HEK293T (cell line): Measurements from ENCODE around the gene TYRO3.
A peak's percentile ranks its signal among the peaks of the same experiment; 100 is the strongest.

Source experiments
- CTCF ChIA-PET: fragments of 350-600 bp; formaldehyde crosslinking; extraction: SDS; loops from one replicate; lab custom pipeline; 2021; ENCODE audit warnings: antibody characterized with exemption, inconsistent platforms; lab: Yijun Ruan, JAX
- POLR2A ChIA-PET: fragments of 350-600 bp; formaldehyde crosslinking; extraction: SDS; loops from one replicate; lab custom pipeline; 2020; ENCODE audit warnings: antibody characterized with exemption, inconsistent platforms; lab: Yijun Ruan, JAX
- DNase-seq: peaks from one replicate; pipeline ENCODE4 v3.0.0; 2012; ENCODE audit warnings: mixed read lengths; ENCODE audit errors: extremely low spot score
- ARNT ChIP-seq: fragments of 450-650 bp; IDR thresholded peaks from 2 replicates; pipeline ENCODE4 v1.6.1; 2017; ENCODE audit warnings: mild to moderate bottlenecking
- BHLHE40 ChIP-seq: fragments of 450-650 bp; IDR thresholded peaks from 2 replicates; pipeline ENCODE4 v1.6.1; 2016; ENCODE audit warnings: mild to moderate bottlenecking, moderate library complexity, borderline replicate concordance
- CTBP1 ChIP-seq: fragments of 450-650 bp; IDR thresholded peaks from 2 replicates; pipeline ENCODE4 v1.6.1; 2016; ENCODE audit warnings: borderline replicate concordance
- ELF4 ChIP-seq: fragments of 450-650 bp; IDR thresholded peaks from 2 replicates; pipeline ENCODE4 v1.6.1; 2017; ENCODE audit warnings: antibody characterized with exemption
- FOXA1 ChIP-seq: fragments of 450-650 bp; IDR thresholded peaks from 2 replicates; pipeline ENCODE4 v1.6.1; 2016; ENCODE audit warnings: mild to moderate bottlenecking
- FOXK2 ChIP-seq: fragments of 450-650 bp; IDR thresholded peaks from 2 replicates; pipeline ENCODE4 v1.6.1; 2016; ENCODE audit warnings: mild to moderate bottlenecking
- FOXM1 ChIP-seq: fragments of 450-650 bp; IDR thresholded peaks from 2 replicates; pipeline ENCODE4 v1.6.1; 2017; ENCODE audit warnings: mild to moderate bottlenecking, borderline replicate concordance
- HDGF ChIP-seq: fragments of 450-650 bp; IDR thresholded peaks from 2 replicates; pipeline ENCODE4 v1.6.1; 2017; ENCODE audit warnings: antibody characterized with exemption, borderline replicate concordance
- L3MBTL2 ChIP-seq: fragments of 450-650 bp; conservative IDR thresholded peaks from 2 replicates; pipeline ENCODE4 v1.6.1; 2016; ENCODE audit warnings: mild to moderate bottlenecking
- LEF1 ChIP-seq: fragments of 450-650 bp; IDR thresholded peaks from 2 replicates; pipeline ENCODE4 v1.6.1; 2017; ENCODE audit warnings: mild to moderate bottlenecking, borderline replicate concordance
- NFRKB ChIP-seq: fragments of 450-650 bp; IDR thresholded peaks from 2 replicates; pipeline ENCODE4 v1.6.1; 2016; ENCODE audit warnings: mild to moderate bottlenecking, moderate library complexity
- PKNOX1 ChIP-seq: fragments of 450-650 bp; IDR thresholded peaks from 2 replicates; pipeline ENCODE4 v1.6.1; 2016
- SP1 ChIP-seq: fragments of 450-650 bp; IDR thresholded peaks from 2 replicates; pipeline ENCODE4 v1.6.1; 2017
- SUZ12 ChIP-seq: fragments of 450-650 bp; IDR thresholded peaks from 2 replicates; pipeline ENCODE4 v1.6.1; 2016; ENCODE audit warnings: mild to moderate bottlenecking
- TARDBP ChIP-seq: fragments of 450-650 bp; IDR thresholded peaks from 2 replicates; pipeline ENCODE4 v1.6.1; 2016
- ZNF384 ChIP-seq: fragments of 450-650 bp; IDR thresholded peaks from 2 replicates; pipeline ENCODE4 v1.6.1; 2016

Gene TYRO3

GRCh38 chr15:41512940-41513505 lies 46.0 kb upstream of the TYRO3 start:
- TF ChIP-seq FOXA1 (no peak), ZNF384 (no peak), NFRKB (no peak), ELF4 (no peak), CTBP1 (no peak), LEF1 (no peak)
- CTCF ChIA-PET, result no interaction called here
- POLR2A ChIA-PET, result interaction anchor here (1.1 to 1.7 kb wide), 2 partner anchors 20 to 47 kb away, joined by 3 to 6 read pairs; partner anchors contain the start of gene ITPKA
- peak; percentile 23 for DNase-seq

GRCh38 chr15:41513506-41514227 lies 45.3 kb upstream of the TYRO3 start, which contains the start of gene LTK:
Gene LTK (minus strand): TSS chr15:41513827. CDS start chr15:41513709, 118 bp downstream.
- ChIA-PET POLR2A (interaction anchor here (1.1 to 1.7 kb wide), 2 partner anchors 21 to 48 kb away, joined by 3 to 6 read pairs; partner anchors contain the start of gene ITPKA), CTCF (no interaction called here)
- no peak for TF ChIP-seq HDGF
- no peak for TF ChIP-seq PKNOX1
- no peak for TF ChIP-seq ELF4
- TF ChIP-seq BHLHE40, result no peak
- TF ChIP-seq SP1, result no peak
- no peak for TF ChIP-seq SUZ12
- no peak for TF ChIP-seq TARDBP
- no peak for TF ChIP-seq ARNT
- TF ChIP-seq L3MBTL2, result no peak
- no peak for TF ChIP-seq LEF1
- no peak for TF ChIP-seq FOXM1
- DNase-seq, result peak; percentile 69

GRCh38 chr15:41517895-41518449 lies 41.0 kb upstream of the TYRO3 start:
- TF ChIP-seq TARDBP, result no peak
- no peak for TF ChIP-seq ELF4
- no peak for TF ChIP-seq ZNF384
- TF ChIP-seq LEF1, result no peak
- TF ChIP-seq BHLHE40, result no peak
- TF ChIP-seq ARNT, result no peak
- no peak for TF ChIP-seq CTBP1
- TF ChIP-seq SUZ12, result no peak
- TF ChIP-seq PKNOX1, result no peak
- no peak for TF ChIP-seq FOXM1
- no peak for TF ChIP-seq FOXA1
- TF ChIP-seq HDGF, result no peak
- no peak for TF ChIP-seq L3MBTL2
- TF ChIP-seq NFRKB, result no peak
- ChIA-PET POLR2A (interaction anchor here (1.3 kb wide), 1 partner anchor 27 kb away, joined by 3 read pairs; the partner anchor contains the start of gene RPAP1), CTCF (no interaction called here)
- DNase-seq, result no peak

DNA sequence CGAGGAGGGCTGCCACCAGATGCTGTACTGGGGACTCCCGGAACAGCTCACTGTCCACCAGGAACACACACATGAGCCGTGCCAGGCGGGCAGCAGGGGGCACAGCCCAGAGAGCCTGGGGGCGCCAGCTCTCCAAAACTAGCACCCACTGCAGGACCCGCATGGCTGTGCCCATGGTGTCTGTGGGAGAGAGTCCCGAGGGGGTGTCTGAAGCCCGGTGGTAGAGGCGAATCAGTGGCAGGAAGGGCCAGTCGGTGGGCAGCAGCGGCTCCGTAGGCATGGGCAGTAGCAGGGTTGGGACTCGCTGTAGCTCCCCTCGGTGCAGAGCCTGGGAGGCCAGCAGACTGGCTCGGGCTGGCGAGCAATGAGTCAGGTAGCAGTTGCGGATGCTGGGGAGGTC lies 38.4 kb upstream of the TYRO3 start:
- TF ChIP-seq BHLHE40 (no peak), CTBP1 (no peak), L3MBTL2 (no peak), NFRKB (no peak), SUZ12 (no peak), FOXA1 (no peak), ZNF384 (no peak)
- DNase-seq, result no peak
- ChIA-PET POLR2A (interaction anchor here (0.7 kb wide), 1 partner anchor 28 kb away, joined by 3 read pairs; no protein-coding TSS in a partner anchor), CTCF (no interaction called here)

DNA sequence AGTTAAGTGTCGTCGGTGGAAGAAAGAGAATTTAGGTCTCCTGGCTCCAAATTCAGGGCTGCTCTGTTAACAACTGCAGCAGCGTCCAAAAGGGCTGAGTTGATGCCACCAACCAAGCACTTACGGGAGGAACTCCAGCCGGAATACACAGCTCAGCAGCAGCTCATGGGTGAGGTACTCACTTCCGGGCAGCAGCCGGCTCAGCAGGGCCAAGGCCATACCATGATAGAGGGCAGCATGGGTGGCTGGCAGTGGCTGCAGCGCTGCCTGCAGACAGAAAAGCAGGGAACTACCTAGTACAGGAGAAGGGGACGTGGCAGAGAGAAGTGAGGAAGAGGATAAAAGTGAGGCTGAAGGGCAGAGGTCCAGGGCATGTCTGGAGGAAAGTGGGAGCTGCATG lies 37.4 kb upstream of the TYRO3 start:
- no peak for TF ChIP-seq SUZ12
- TF ChIP-seq TARDBP, result no peak
- no peak for TF ChIP-seq BHLHE40
- no peak for TF ChIP-seq PKNOX1
- no peak for TF ChIP-seq HDGF
- TF ChIP-seq L3MBTL2, result no peak
- TF ChIP-seq LEF1, result no peak
- ChIA-PET CTCF (no interaction called here), POLR2A (no interaction called here)
- DNase-seq, result no peak

DNA sequence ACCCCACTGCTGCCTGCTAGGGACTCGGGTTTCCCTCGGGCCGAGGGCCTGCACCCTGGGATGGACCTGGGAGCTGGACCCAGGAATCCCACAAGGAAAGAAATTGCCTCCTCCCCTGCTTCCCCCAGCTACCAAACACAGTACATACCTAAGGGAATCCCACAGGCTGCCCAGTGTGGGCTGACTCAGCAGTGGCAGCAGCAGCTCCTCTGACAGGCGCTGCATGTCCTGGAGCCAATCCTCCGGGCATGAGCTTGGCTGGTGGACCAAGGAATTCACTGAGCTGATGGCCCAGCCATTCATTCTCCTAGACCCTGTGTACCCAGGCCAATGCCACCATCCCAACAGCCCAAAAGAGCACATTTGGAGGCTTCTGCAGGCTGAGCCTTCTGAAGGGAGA lies 35.9 kb upstream of the TYRO3 start:
- no peak for DNase-seq
- TF ChIP-seq PKNOX1, result no peak
- TF ChIP-seq NFRKB, result no peak
- no peak for TF ChIP-seq BHLHE40
- TF ChIP-seq ZNF384, result no peak
- TF ChIP-seq ELF4, result no peak
- TF ChIP-seq FOXM1, result no peak
- TF ChIP-seq LEF1, result no peak
- TF ChIP-seq SUZ12, result no peak
- TF ChIP-seq FOXA1, result no peak
- no peak for TF ChIP-seq FOXK2
- no peak for TF ChIP-seq SP1
- no peak for TF ChIP-seq ARNT
- TF ChIP-seq L3MBTL2, result no peak
- no peak for TF ChIP-seq CTBP1
- no peak for TF ChIP-seq TARDBP
- ChIA-PET CTCF (interaction anchor here (0.5 kb wide), 1 partner anchor 18 kb away, joined by 3 read pairs; no protein-coding TSS in a partner anchor), POLR2A (no interaction called here)
